ENCODE measurements around the gene SH2D2A.
"Not testable (repeated sequence)": the region's sequence is repeated elsewhere in the genome, so short reads cannot be mapped to it uniquely, and the experiment has no call there.

SH2D2A gene

DNA sequence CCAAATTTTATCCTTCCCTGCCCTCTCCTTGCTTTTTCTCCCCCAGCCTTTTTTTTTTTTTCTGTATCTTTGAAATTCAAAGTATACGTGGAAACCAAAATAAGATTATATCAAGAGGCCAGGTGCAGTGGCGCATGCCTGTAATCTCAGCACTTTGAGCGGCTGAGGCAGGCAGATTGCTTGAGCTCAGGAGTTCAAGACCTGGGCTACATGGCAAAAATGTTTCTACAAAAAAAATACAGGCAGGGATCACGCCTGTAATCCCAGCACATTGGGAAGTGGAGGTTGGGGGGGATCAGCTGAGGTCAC is 55.9 kb downstream of the SH2D2A start:
- no peak for DNase-seq (ENCODE audit: low read depth in 1 of 2, low spot score in 1 of 2)
- Histone ChIP-seq H3K27me3 (ENCODE audit: insufficient read depth, poor library complexity, severe bottlenecking) (no peaks in the 10 kb centered on the region), H3K4me3 (replicated peaks; ENCODE audit: insufficient read depth, low read length) (no peak overlapping the region), H3K27ac (replicated peaks) (no peak overlapping the region)
- TF ChIP-seq, protein P1, sequence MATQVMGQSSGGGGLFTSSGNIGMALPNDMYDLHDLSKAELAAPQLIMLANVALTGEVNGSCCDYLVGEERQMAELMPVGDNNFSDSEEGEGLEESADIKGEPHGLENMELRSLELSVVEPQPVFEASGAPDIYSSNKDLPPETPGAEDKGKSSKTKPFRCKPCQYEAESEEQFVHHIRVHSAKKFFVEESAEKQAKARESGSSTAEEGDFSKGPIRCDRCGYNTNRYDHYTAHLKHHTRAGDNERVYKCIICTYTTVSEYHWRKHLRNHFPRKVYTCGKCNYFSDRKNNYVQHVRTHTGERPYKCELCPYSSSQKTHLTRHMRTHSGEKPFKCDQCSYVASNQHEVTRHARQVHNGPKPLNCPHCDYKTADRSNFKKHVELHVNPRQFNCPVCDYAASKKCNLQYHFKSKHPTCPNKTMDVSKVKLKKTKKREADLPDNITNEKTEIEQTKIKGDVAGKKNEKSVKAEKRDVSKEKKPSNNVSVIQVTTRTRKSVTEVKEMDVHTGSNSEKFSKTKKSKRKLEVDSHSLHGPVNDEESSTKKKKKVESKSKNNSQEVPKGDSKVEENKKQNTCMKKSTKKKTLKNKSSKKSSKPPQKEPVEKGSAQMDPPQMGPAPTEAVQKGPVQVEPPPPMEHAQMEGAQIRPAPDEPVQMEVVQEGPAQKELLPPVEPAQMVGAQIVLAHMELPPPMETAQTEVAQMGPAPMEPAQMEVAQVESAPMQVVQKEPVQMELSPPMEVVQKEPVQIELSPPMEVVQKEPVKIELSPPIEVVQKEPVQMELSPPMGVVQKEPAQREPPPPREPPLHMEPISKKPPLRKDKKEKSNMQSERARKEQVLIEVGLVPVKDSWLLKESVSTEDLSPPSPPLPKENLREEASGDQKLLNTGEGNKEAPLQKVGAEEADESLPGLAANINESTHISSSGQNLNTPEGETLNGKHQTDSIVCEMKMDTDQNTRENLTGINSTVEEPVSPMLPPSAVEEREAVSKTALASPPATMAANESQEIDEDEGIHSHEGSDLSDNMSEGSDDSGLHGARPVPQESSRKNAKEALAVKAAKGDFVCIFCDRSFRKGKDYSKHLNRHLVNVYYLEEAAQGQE (IDR thresholded peaks at IDR 0.05; ENCODE audit: insufficient replicate concordance, low read depth) = no peak
- TF ChIP-seq GABPA (IDR thresholded peaks at IDR 0.05; ENCODE audit: low read depth) = no peak

- Histone ChIP-seq H3K27ac (replicated peaks) (no peak overlapping the region), H3K27me3 (ENCODE audit: insufficient read depth, poor library complexity, severe bottlenecking) (no peaks in the 10 kb centered on the region), H3K4me3 (replicated peaks; ENCODE audit: insufficient read depth, low read length) (no peak overlapping the region)
- DNase-seq (ENCODE audit: low read depth in 1 of 2, low spot score in 1 of 2) = no peak
- TF ChIP-seq SPI1 (IDR thresholded peaks at IDR 0.05; ENCODE audit: borderline replicate concordance, low read depth) (no peak), GABPA (IDR thresholded peaks at IDR 0.05; ENCODE audit: low read depth) (no peak), CTCF (IDR thresholded peaks at IDR 0.05; ENCODE audit: insufficient read depth, low read length) (no peak), POLR2AphosphoS5 (IDR thresholded peaks at IDR 0.05; ENCODE audit: low read depth) (no peak)
- TF ChIP-seq, protein P1 (IDR thresholded peaks at IDR 0.05; ENCODE audit: insufficient replicate concordance, low read depth) = no peak
Measured at GRCh38 chr1:156760092-156760795, 56.4 kb downstream of the SH2D2A start.

DNA sequence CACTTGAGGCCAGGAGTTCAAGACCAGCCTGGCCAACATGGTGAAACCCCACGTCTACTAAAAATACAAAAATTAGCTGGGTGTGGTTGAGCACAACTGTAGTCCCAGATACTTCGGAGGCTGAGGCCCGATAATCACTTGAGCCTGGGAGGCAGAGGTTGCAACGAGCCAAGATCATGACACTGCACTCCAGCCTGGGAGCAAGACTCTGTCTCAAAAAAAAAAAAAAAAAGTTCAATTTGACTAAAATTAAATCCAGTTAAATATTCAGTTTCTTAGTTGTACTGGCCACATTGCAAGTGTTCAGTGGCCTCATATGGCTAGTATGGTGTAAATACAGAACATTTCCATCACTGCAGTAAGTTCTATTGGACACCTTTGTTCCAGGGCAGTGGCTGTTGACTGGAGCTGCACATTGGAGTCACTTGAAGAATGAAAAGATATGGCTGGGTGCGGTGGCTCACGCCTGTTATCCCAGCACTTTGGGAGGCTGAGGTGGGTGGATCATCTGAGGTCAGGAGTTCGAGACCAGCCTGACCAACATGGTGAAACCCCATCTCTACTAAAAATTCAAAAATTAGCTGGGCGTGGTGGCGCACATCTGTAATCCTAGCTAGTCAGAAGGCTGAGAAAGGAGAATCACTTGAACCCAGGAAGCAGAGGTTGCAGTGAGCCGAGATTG is 58.9 kb downstream of the SH2D2A start:
- H3K27ac ChIP-seq (replicated peaks); H3K27me3 ChIP-seq (ENCODE audit: insufficient read depth, poor library complexity, severe bottlenecking); DNase-seq (ENCODE audit: low read depth in 1 of 2, low spot score in 1 of 2); H3K4me3 ChIP-seq (replicated peaks; ENCODE audit: insufficient read depth, low read length): not testable (repeated sequence)

DNA sequence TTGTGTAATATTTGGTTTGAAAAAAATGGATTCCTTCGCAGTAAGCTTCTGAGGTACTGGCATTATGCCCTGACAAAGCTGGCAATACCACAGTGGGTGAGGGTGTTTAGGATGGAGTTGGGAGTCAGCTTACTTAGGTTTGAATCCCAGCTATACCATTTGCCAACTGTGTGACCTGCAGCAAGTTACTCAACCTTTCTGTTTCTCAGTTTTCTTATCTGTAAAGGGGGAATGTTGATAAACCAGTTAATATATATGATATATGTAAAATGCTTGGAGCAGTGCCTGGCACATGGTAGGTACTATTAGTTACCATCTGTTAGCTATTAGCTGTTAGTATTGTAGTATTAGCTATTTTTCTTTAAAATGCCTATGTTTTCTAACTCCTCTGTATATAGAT is 60.3 kb downstream of the SH2D2A start:
- H3K27me3 ChIP-seq (ENCODE audit: insufficient read depth, poor library complexity, severe bottlenecking) = no peaks in the 10 kb centered on the region
- H3K27ac ChIP-seq (replicated peaks) = no peak overlapping the region
- H3K4me3 ChIP-seq (replicated peaks; ENCODE audit: insufficient read depth, low read length) = no peak overlapping the region
- TF ChIP-seq CTCF (IDR thresholded peaks at IDR 0.05; ENCODE audit: insufficient read depth, low read length) (no peak), POLR2AphosphoS5 (IDR thresholded peaks at IDR 0.05; ENCODE audit: low read depth) (no peak)
- TF ChIP-seq, protein P1 (IDR thresholded peaks at IDR 0.05; ENCODE audit: insufficient replicate concordance, low read depth) = no peak
- DNase-seq (ENCODE audit: low read depth in 1 of 2, low spot score in 1 of 2) = no peak
